ENCODE measurements around the gene CTSA. TPM values are rescaled to one million over a fixed set of nuclear protein-coding genes. Genes with fewer than 3 reads are reported as not detected.

The CTSA gene
- total RNA-seq, 6 donors from 2014 or later, result 109 to 176 (median 155) TPM

- peak; percentile 97 for ATAC-seq (ENCODE audit: low FRiP score in 2 of 2)
- Histone ChIP-seq H3K27ac (peak within 1 kb of the TSS; percentile 79 to 92 (median 88)), H3K4me3 (peak within 1 kb of the TSS; percentile 55 to 74 (median 70)), H3K9me3 (no peaks in the 10 kb centered on the region), H3K27me3 (no peaks in the 10 kb centered on the region), H3K36me3 (peaks cover 5 to 56% (median 35%) of the 10 kb centered on the region in 4 donors), H3K4me1 (peaks cover 12 to 26% (median 17%) of the 10 kb centered on the region in 4 donors)
- 1% methylated on average over 22 to 23 of the region's 23 CpGs for WGBS, 2 donors
- DNase-seq, result peak; percentile 98 to 99
- no peak for TF ChIP-seq CTCF (IDR thresholded peaks at IDR 0.05)
- peak; percentile 79 to 84 for TF ChIP-seq POLR2AphosphoS5 (IDR thresholded peaks at IDR 0.05)
- peak in 3 of 4 donors; percentile 38 to 80 (median 43) for TF ChIP-seq POLR2A (IDR thresholded peaks at IDR 0.05)
- no peak for TF ChIP-seq EP300 (IDR thresholded peaks at IDR 0.05)
Measured at GRCh38 chr20:45880988-45881788, 9.9 kb upstream of the CTSA start, which contains the start of gene ZSWIM1. Gene ZSWIM1 (plus strand): TSS chr20:45881227. CDS start chr20:45882593, 1,366 bp downstream.

- Histone ChIP-seq H3K9me3 (no peaks in the 10 kb centered on the region), H3K4me1 (peaks cover 12 to 26% (median 17%) of the 10 kb centered on the region in 4 donors), H3K27me3 (no peaks in the 10 kb centered on the region), H3K4me3 (no peak overlapping the region), H3K27ac (no peak overlapping the region), H3K36me3 (peaks cover 5 to 56% (median 28%) of the 10 kb centered on the region in 4 donors)
- no peak for ATAC-seq (ENCODE audit: low FRiP score in 2 of 2)
- TF ChIP-seq CTCF (IDR thresholded peaks at IDR 0.05) (no peak), POLR2A (IDR thresholded peaks at IDR 0.05) (no peak), POLR2AphosphoS5 (IDR thresholded peaks at IDR 0.05) (no peak), EP300 (IDR thresholded peaks at IDR 0.05) (no peak)
- 92 to 100% methylated on average over 1 to 4 of the region's 4 CpGs for WGBS, 2 donors
- DNase-seq, result no peak
Measured at GRCh38 chr20:45882469-45883099, 8.6 kb upstream of the CTSA start.

- H3K36me3 ChIP-seq, result peaks cover 1 to 52% (median 23%) of the 10 kb centered on the region in 4 donors
- no peak overlapping the region for H3K27ac ChIP-seq
- H3K27me3 ChIP-seq, result no peaks in the 10 kb centered on the region
- no peak overlapping the region for H3K4me3 ChIP-seq
- no peak for TF ChIP-seq POLR2AphosphoS5 (IDR thresholded peaks at IDR 0.05)
- no peak for TF ChIP-seq CTCF (IDR thresholded peaks at IDR 0.05)
- no peak for TF ChIP-seq POLR2A (IDR thresholded peaks at IDR 0.05)
- H3K9me3 ChIP-seq, result no peaks in the 10 kb centered on the region
- ATAC-seq (ENCODE audit: low FRiP score in 2 of 2) (no peak), DNase-seq (no peak)
- H3K4me1 ChIP-seq, result peaks cover 12 to 26% (median 17%) of the 10 kb centered on the region in 4 donors
- WGBS, 2 donors, result 85 to 90% methylated on average over 7 to 9 of the region's 9 CpGs
Measured at GRCh38 chr20:45883100-45883469, 8.1 kb upstream of the CTSA start.

- ATAC-seq (ENCODE audit: low FRiP score in 2 of 2) (no peak), DNase-seq (no peak)
- WGBS, 2 donors, result 94% methylated on average over 11 to 18 of the region's 19 CpGs
- no peak overlapping the region for H3K4me3 ChIP-seq
- peaks cover 12 to 30% (median 22%) of the 10 kb centered on the region in 4 donors for H3K4me1 ChIP-seq
- no peak overlapping the region for H3K27ac ChIP-seq
- no peaks in the 10 kb centered on the region for H3K9me3 ChIP-seq
- H3K27me3 ChIP-seq, result no peaks in the 10 kb centered on the region
- TF ChIP-seq EP300 (IDR thresholded peaks at IDR 0.05) (no peak), POLR2AphosphoS5 (IDR thresholded peaks at IDR 0.05) (no peak), CTCF (IDR thresholded peaks at IDR 0.05) (no peak), POLR2A (IDR thresholded peaks at IDR 0.05) (no peak)
- H3K36me3 ChIP-seq, result peaks cover 0 to 45% (median 20%) of the 10 kb centered on the region in 4 donors
Measured at GRCh38 chr20:45886590-45887345, 4.4 kb upstream of the CTSA start.

Measured in upper lobe of left lung (tissue), 6 donors.